Prostate gland (tissue), 2 donors: ENCODE results near the gene CILP2.

Source experiments
- POLR2AphosphoS5 ChIP-seq: sonication (generic); formaldehyde crosslinking; IDR thresholded peaks from one replicate; pipeline ENCODE4 v1.6.1; 2017; ENCODE audit warnings: antibody characterized with exemption
- TF ChIP-seq, protein P1 (sequence below), 4 experiments: fragments of 200-600 bp in 2 of 4; fragments of 450-650 bp in 2 of 4; sonication (generic) in 2 of 4; IDR thresholded peaks; 1 replicate in 3 of 4; 2 replicates in 1 of 4; pipeline ENCODE4 v1.5.1; 2016 to 2019; ENCODE audit warnings: antibody characterized with exemption in 4 of 4, mild to moderate bottlenecking in 2 of 4, moderate library complexity in 2 of 4

DNA sequence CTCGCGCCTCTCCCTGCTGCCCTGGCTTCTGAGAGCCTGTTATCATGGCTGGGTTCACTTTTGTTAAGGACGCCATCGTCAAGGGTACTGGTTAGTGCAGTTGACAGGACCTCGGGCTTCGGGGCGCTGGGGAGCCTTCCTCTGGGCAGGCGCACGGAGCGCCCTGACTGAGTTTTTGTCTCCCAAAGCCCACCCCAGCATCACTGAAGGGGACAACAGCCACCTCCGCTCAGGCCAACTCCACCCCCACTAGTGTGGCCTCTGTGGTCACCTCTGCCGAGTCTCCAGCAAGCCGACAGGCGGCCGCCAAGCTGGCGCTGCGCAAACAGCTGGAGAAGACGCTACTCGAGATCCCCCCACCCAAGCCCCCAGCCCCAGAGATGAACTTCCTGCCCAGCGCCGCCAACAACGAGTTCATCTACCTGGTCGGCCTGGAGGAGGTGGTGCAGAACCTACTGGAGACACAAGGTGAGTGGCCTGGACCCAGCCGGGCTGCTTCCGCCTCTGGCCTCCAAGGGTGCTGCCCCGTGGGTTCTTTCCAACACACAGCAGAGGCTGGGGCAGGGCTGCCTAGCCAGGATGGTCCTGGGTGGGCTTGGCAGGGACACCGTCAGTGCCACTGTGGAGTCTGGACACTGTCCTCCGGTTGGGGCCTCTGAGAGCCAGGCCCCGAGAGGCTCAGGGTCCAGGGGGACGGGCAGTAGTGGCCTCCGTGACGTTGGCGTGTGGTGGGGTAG lies 39.6 kb upstream of the CILP2 start:
- TF ChIP-seq, protein P1, sequence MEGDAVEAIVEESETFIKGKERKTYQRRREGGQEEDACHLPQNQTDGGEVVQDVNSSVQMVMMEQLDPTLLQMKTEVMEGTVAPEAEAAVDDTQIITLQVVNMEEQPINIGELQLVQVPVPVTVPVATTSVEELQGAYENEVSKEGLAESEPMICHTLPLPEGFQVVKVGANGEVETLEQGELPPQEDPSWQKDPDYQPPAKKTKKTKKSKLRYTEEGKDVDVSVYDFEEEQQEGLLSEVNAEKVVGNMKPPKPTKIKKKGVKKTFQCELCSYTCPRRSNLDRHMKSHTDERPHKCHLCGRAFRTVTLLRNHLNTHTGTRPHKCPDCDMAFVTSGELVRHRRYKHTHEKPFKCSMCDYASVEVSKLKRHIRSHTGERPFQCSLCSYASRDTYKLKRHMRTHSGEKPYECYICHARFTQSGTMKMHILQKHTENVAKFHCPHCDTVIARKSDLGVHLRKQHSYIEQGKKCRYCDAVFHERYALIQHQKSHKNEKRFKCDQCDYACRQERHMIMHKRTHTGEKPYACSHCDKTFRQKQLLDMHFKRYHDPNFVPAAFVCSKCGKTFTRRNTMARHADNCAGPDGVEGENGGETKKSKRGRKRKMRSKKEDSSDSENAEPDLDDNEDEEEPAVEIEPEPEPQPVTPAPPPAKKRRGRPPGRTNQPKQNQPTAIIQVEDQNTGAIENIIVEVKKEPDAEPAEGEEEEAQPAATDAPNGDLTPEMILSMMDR (IDR thresholded peaks at IDR 0.05), result no peak
- TF ChIP-seq POLR2AphosphoS5, result no peak
